Activated CD8-positive, alpha-beta memory T cell treated with anti-CD3 and anti-CD28 coated beads for 36 hours (primary cell): ENCODE results near the gene XDH. TPM values are rescaled to one million over a fixed set of nuclear protein-coding genes. Genes with fewer than 3 reads are reported as not detected.

Source experiments
- CTCF ChIA-PET: fragments of 350-600 bp; sonication (Branson Sonifier 250); formaldehyde crosslinking; loops from one replicate; lab custom pipeline; 2021; ENCODE audit warnings: antibody characterized with exemption; lab: Charles Lee
- POLR2A ChIA-PET: fragments of 350-600 bp; sonication (Branson Sonifier 250); formaldehyde crosslinking; loops from one replicate; lab custom pipeline; 2021; ENCODE audit warnings: antibody characterized with exemption; lab: Charles Lee
- total RNA-seq, 2 experiments: library from RNA; stranded (reverse); gene quantifications; one replicate each; pipeline ENCODE4 v1.2.3, GENCODE V29; 2021

Gene XDH
- total RNA-seq, 2 experiments from 2014 or later = not detected

DNA sequence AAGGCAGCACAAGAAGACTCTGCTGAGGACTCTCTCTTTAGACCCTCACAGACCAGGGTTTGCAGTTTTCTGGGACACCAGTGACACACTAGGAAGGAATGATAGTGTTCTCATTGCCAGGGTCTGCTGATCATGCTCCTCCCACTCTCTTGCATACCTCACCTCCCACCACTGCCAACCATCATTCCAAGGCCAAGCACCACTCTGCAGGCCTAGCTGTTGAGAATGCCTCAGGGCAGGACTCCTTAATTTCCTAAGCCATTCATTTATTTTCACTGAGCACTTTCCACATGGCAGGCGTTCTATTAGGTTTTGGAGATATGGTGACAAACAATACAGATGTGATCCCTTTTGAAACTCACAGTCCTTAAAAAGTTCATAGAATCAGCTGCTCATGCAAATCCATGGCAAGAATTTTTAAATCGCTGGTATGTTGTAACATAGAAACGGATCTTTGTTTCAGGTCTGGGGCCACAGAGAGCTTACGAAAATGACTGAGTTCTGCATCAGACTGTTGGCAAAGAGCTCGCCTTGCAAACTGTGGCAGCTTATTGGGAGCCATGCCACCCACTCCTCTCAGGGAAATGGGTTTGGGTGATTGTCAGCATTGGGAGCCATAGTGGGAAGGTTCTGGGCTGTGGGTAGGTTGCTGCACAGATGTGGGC is 78.5 kb downstream of the XDH start:
- CTCF ChIA-PET = no interaction called here
- POLR2A ChIA-PET = no interaction called here

DNA sequence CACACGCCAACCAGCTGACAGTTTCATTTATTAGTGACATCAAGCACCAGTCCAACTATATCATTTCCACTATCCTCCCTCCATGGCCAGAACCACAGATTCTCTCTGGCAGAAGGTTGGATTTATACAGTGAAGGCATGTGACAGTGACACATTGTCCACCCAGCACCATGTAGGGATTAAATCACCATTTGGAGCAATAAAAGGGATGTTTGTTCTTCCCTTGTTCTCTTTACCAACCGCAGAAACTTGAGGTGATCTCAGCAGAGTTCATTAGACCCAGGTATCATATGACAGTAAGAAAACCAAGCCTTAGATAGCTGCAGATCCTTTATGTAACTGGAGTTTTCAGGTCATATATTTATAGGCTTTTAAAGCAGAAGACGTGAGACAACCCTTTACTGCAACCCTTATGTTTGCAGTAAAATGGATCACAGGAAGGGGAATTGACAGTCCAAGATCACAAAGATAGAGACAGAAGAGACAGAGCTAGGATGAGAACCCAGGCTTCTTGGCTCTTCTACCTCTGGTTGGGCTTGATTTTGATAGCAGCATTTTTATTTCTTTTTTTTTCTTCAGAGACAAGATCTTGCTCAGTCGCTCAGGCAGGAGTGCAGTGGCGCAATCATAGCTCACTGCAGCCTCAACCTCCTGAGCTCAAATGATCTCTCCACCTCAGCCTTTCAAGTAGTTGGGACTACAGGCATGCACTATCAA is 80.1 kb downstream of the XDH start:
- ChIA-PET POLR2A (no interaction called here), CTCF (interaction anchor here (1.3 to 3.2 kb wide), 9 partner anchors 10 to 624 kb away, joined by 3 to 21 read pairs (median 7); no protein-coding TSS in a partner anchor)

DNA sequence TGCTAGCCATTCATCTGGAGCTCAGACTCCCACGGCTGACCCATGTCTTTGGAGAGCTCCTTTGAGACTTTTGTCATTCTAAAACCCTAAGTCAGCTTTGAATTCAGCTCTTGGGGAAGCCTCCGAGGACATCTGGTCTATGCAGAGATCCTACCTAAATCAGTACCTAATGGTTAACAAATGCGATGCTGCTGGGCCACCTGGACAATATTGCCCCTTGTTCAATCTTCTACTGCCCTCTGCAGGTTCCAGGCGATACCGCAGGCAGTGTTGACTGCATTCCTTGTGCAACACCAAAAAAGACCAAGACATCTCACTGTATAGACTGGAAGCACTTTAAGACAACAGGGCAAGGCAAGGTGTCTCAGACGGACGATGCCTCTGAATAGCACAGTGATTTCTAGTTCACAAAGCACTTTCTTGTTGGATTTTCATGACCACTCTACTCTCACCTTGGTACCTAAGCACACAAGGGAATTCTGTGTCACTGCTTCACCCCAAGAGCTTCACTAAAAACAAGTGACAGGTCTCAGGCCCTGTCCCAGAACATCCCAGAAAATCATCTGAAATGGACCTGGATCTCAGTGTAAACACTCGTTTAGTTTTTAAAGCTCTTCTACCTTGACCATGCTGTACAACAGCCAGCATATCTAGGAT is 80.9 kb downstream of the XDH start:
- CTCF ChIA-PET = interaction anchor here (0.6 to 3.2 kb wide), 14 partner anchors 11 to 781 kb away, joined by 3 to 21 read pairs (median 4); no protein-coding TSS in a partner anchor
- POLR2A ChIA-PET = no interaction called here

DNA sequence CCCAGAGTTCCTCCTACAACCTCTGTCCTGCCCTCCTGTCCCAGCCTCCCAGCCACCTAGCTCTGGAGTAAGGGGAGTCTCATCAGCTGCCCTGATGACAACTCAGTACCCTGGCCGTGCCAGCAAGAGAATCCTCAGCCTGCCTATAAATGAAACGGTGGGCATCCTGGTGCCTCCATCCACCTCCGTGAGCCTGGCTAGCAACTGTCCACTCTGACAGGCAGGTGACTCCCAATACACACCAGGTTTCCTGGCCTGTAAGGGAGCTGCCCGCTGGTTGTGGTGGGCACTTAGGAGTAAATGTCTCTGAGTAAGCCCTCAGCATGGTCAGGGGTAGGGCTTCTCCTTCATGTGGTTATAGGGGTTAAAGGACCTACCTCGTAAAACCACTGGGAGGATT is 81.5 kb downstream of the XDH start:
- CTCF ChIA-PET = interaction anchor here (0.6 to 3.2 kb wide), 16 partner anchors 11 to 782 kb away, joined by 3 to 21 read pairs (median 4); no protein-coding TSS in a partner anchor
- POLR2A ChIA-PET = no interaction called here

DNA sequence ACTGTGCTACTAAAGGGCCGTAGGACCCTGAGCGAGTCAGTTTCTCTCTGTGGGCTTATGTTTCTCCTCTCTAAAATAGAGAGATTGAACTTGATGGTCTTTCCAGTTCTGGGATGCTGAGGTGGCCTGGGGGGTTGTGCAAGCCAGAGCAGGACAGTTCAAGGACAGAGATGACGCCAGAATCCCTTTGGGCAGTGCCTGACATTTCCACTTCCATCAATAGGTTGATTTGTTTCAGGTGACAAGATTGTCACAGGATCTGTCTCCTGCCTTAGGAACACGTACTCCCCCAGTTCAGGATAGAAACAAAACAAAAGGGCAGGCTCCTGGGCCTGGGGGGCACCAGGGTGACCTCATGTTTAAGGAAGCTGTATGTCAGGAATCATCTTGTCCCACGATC is 82.0 kb downstream of the XDH start:
- ChIA-PET CTCF (interaction anchor here (0.6 to 3.2 kb wide), 11 partner anchors 12 to 622 kb away, joined by 3 to 21 read pairs (median 4); no protein-coding TSS in a partner anchor), POLR2A (no interaction called here)

DNA sequence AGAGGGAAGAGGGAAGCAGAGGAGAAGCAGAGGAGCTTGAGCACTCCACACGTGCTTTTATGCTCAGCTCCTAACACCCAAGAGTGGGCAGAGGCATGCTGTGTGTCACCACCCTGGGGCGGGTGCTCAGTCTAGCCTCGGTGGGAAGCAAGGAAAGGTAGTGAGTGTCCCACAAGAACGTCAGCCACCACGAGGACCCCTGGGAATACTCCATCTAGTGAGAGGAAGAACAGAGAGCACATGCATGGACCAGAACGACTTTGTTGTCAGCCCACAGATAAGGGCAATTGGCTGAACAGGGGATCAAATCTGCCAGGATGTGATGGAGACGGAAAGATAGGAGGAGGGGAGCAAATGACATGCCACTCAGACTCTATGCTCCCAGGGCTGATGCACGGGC is 83.4 kb downstream of the XDH start:
- POLR2A ChIA-PET = no interaction called here
- CTCF ChIA-PET = interaction anchor here (0.9 kb wide), 1 partner anchor 618 kb away, joined by 5 read pairs; no protein-coding TSS in a partner anchor

DNA sequence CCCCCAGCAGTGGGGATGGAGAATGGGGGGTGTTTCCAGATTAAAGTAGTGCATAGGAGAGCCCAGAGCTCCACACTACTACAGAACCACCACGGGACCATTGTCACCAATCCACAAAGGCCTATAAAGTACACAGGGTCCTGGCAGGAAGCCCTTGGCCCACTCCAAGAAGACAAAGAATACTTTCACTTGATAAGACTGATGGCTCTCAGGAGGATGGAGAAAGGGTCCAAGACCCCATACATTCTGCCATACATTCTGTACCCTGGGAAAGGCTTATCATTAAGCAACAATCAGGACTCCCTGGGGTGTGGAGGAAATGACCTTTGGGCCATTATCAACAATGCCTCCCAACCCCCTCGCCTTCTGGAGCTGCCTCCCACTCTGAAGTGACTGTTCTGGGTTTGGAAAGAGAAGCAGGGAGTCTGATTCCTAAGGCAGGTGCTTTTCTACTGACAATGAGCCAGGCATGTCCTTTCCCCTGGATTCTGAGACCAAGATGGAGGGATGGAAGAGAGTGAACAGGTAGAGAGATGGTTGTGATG is 85.4 kb downstream of the XDH start:
- POLR2A ChIA-PET = no interaction called here
- CTCF ChIA-PET = no interaction called here

DNA sequence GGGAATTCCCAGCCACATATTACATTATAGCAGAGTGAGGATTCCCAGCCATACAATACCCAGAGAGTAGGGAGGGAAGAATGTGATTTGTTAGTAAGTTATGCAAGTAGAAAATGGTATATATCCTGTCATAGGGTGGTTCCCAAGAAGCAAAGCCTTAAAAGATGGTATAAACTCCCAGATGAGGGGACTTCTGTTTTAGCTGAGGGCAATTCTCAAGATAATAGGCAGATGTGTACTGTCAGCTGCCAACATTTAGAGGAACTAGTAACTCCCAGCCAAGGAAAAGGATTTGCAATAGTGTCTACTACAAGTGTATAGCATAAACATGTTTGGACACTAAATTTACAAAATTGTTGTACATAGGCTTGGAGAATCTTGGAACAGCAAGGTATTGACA is 86.5 kb downstream of the XDH start:
- POLR2A ChIA-PET = no interaction called here
- CTCF ChIA-PET = no interaction called here

DNA sequence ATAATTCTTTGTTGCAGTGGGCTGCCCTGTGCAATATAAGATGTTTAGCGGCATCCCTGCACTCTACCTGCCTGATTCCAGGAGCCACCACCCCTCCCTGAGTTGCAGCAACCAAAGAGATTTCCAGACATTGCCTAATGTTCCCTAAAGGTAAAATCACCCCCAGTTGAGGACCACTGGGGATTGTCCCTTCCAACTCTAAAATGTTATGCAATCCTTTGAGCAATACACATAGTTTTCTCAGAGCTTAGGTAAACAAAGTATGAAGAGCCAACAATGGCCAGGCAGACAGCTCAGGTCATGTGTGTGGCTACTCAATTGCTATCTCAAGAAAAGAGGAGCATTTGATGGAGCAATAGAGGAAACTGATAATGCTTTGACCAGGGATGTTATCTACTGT is 87.0 kb downstream of the XDH start:
- CTCF ChIA-PET = no interaction called here

DNA sequence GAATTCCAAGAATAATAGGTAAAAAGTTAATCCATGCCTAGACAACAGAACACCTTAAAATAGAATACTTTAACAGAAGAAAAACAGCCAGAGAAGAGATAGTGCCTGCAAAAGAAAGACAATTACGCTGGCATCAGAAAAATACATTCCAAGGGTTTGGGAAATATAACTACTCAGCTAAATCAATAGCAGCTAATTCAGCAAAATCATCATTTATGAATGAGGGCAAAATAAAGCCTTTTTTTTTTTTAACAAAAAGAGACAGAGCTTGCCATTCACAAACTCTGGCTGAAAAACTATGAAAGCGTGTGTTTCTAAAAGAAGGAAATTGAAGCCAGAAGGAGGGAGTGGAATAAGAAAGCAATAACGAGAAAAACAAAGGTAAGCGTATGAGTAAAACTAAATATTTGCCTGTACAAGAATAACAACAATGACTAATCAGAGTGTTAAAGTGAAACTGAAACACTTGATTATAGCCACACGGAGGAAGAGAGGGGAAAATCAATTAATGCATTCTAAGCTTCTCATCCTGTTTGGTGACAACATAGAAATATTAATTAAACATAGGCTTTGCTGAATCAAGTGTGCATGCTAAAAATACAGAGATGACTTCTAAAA is 90.4 kb downstream of the XDH start:
- ChIA-PET POLR2A (no interaction called here), CTCF (interaction anchor here (0.7 kb wide), 1 partner anchor 612 kb away, joined by 4 read pairs; no protein-coding TSS in a partner anchor)

More for the DNA sequence above, 87.0 kb downstream of the XDH start:
- POLR2A ChIA-PET = no interaction called here

DNA sequence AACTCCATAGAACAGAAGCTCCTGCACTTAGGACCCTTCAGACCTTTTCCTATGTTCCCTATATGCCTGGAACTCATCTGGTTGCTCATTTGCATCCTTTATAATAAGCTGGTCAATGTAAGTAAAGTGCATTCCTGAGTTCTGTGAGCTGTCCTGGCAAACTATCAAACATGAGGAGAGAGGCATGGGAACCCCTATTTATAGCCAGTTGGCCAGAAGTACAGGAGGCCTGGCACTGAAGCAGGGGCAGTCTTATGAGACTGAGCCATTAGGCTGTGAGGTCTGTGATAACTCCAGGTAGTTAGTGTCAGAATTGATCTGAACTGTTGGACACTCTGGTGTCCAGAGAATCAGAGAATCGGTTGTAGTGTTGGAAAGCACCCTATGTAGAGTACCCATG is 92.2 kb downstream of the XDH start:
- CTCF ChIA-PET = interaction anchor here (0.8 kb wide), 1 partner anchor 11 kb away, joined by 6 read pairs; no protein-coding TSS in a partner anchor
- POLR2A ChIA-PET = no interaction called here

DNA sequence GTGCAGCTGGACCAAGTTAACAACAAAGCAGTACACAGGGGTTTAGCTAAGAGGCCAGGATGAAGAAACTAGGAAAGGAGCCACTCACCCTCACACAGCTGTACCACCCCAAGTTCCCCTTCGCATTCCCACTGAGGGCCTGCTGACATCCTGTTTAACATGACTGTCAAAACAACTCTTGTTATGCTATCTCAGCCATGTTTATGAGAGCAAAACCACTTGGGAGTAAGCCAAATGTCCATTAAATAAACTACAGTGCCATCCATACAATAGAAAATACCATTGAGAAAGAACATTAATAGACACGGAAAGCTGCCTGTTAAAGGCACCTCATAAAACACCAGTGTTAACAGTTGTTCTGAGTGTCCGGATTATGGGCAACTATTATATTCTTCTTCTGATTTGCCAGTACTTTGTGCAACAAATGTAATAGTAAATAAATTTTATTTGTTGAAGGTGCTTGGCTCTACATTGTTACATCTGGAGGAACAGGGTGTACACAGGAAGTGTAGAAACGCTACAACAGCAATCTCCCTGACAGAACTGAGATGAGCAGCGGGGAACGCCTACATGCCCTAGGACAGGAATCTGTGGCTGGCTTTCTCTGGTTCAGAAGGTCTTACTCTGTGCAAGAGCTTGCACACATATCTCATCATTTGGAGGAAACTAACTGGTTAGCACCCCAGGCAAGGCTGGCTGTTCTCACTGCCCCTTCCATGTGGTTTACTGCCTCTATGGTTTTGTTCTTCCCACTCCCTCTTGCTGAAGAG is 95.0 kb downstream of the XDH start:
- ChIA-PET POLR2A (no interaction called here), CTCF (interaction anchor here (2.4 kb wide), 1 partner anchor 14 kb away, joined by 11 read pairs; no protein-coding TSS in a partner anchor)

DNA sequence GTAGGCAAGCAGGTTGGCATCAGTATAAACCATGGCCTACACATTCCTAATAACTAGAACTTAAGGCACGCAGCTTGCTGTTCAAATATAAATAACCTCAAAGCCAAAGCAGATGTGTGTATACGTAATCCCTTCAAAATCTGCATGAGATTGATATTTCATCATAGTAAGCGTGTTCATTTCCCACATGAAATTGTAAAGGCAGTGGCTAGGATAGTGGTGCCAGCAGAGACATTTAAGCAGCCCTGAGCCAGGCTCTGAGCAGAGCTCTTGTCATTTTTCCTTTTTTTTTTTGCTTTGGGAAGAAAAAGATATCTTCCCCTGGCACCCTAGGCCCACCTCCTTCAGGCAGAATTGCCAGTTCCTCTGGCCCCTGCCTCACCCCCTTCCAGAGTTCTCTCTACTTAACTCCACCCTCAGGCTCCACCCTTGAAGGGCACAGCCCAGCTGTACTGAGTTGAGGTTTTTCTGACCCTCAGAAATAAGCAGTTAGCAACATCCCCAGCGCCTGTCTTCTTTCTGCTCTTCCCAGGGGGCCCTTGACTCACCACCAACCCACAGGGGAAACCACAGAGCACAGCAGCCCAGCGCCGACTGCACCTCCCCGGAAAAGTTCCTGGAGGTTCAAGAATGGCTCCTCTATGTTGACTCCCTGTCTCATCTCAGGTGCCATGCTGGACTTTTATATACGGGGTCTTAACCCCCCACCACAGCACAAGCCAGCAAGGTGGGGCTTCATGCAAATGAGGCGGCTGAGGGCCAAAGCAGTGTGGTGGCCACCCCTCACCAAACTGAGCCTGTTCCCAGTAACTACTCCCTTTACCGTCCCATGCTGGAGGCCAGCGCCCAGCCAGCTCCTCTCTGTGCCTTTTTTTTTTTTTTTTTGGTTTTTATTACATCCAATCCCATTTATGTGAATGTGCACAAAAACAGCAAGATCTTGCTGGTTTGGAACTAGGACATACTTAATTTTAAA is 95.9 kb downstream of the XDH start:
- POLR2A ChIA-PET = no interaction called here
- CTCF ChIA-PET = interaction anchor here (2.4 kb wide), 1 partner anchor 15 kb away, joined by 11 read pairs; no protein-coding TSS in a partner anchor

DNA sequence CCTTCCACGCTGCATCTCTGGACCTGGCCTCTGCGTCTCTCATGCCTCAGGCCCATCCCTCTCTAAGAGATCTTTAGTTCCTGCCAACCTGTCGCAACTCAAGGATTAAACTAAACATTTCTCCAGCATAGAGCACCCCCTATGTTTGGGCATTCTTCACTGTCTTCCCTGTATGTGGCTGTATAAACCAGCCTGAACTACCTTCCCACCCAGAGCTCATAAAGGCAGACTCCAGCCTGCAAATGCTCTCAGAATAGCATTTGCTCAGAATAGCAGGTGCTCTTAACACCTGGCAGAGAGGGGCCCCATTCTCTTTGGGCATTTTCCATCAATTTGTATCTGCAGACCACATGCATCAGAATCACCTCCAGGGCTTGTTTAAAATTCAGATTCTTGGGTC is 97.1 kb downstream of the XDH start:
- CTCF ChIA-PET = interaction anchor here (2.4 kb wide), 1 partner anchor 16 kb away, joined by 11 read pairs; no protein-coding TSS in a partner anchor
- POLR2A ChIA-PET = no interaction called here

DNA sequence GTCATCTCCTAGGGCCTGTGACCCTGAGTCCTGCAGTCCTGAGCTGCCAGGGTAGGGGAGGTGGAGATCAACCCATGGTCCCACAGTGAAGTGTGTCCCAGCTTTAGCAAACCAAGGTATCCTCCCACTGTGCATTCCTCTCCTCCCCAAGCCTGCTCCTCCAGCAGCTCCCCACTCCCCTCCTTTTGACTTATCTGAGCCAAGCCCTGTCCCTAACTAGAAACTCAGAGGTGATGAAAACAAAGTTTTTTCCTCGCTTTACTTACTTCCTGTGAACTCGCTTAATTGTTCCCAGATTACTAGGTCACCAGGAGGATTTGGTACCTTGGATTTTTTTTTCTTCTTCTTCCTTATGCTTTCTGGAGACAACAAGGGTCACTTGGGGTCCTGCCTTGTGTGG is 99.8 kb downstream of the XDH start:
- ChIA-PET POLR2A (no interaction called here), CTCF (no interaction called here)

DNA sequence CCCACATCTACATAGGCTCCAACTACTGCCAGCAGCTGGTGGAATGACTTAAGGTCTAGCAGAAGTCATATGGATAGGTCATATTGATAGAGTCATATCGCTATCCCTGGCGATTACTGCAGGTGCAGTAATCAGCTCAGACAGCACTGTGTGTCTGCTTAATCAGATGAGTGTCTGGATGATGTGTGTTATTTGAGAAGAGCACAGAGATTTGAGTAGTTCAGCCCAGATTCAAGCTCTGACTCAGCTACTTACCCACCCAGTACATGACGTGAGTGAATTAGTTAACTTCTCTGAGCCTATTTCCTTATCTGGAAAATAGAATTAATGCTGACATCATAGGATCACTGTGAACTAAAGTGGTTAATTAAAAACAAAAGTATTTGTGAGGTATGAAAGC is 101.6 kb downstream of the XDH start:
- CTCF ChIA-PET = interaction anchor here (1.4 kb wide), 1 partner anchor 20 kb away, joined by 3 read pairs; no protein-coding TSS in a partner anchor
- POLR2A ChIA-PET = no interaction called here

DNA sequence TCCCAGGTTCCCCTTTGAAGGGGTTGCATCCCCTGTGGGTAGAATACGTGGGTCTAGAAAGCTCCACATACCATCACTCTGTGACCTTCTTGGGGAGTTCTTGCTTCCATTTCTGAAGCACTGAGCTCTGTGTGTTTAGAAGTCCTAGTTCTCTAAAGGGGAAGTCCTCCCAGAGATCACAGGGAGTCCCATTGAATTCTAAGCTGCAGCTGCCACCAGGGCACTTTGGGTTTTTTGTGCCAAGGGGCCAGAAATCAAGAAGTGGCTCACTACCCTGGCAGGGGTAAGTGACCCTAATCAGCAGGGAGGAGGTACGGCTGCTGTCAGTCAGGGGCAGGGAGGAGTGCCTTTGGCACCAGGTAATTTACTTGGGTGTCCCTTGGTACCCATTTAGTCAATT is 109.7 kb downstream of the XDH start:
- CTCF ChIA-PET = no interaction called here
- POLR2A ChIA-PET = no interaction called here
